Measurements from ENCODE around the gene SEMA6A.
A peak's percentile ranks its signal among the peaks of the same experiment; 100 is the strongest.

The SEMA6A gene

GRCh38 chr5:116574367-116575325 lies at the start of gene SEMA6A:
Gene SEMA6A, minus strand, starts transcription at chr5:116574823. Its CDS starts 69,879 bp downstream, at chr5:116504944.
- DNase-seq (ENCODE audit: low read depth in 2 of 2) = peak; percentile 23 to 60

- DNase-seq (ENCODE audit: low read depth in 2 of 2) = no peak
These were observed 47.9 kb upstream of the SEMA6A start for GRCh38 chr5:116622375-116623050.

- no peak for DNase-seq (ENCODE audit: low read depth in 2 of 2)
These were observed 47.0 kb upstream of the SEMA6A start for GRCh38 chr5:116621599-116621998.

- no peak for DNase-seq (ENCODE audit: low read depth in 2 of 2)
These were observed 42.3 kb upstream of the SEMA6A start for GRCh38 chr5:116616876-116617275.

GRCh38 chr5:116614603-116614920 lies 39.9 kb upstream of the SEMA6A start:
- no peak for DNase-seq (ENCODE audit: low read depth in 2 of 2)

- no peak for DNase-seq (ENCODE audit: low read depth in 2 of 2)
These were observed 38.8 kb upstream of the SEMA6A start for GRCh38 chr5:116613445-116613844.

GRCh38 chr5:116612431-116612830 lies 37.8 kb upstream of the SEMA6A start:
- DNase-seq (ENCODE audit: low read depth in 2 of 2) = no peak

GRCh38 chr5:116605310-116606070 lies 30.9 kb upstream of the SEMA6A start:
- no peak for DNase-seq (ENCODE audit: low read depth in 2 of 2)

- DNase-seq (ENCODE audit: low read depth in 2 of 2) = no peak
These were observed 30.2 kb upstream of the SEMA6A start for GRCh38 chr5:116604805-116605204.

- DNase-seq (ENCODE audit: low read depth in 2 of 2) = no peak
These were observed 26.3 kb upstream of the SEMA6A start for GRCh38 chr5:116600876-116601275.

GRCh38 chr5:116598911-116599310 lies 24.3 kb upstream of the SEMA6A start:
- no peak for DNase-seq (ENCODE audit: low read depth in 2 of 2)

GRCh38 chr5:116595498-116595897 lies 20.9 kb upstream of the SEMA6A start:
- DNase-seq (ENCODE audit: low read depth in 2 of 2) = no peak

- no peak for DNase-seq (ENCODE audit: low read depth in 2 of 2)
These were observed 18.7 kb upstream of the SEMA6A start for GRCh38 chr5:116593340-116593739.

- no peak for DNase-seq (ENCODE audit: low read depth in 2 of 2)
These were observed 10.6 kb upstream of the SEMA6A start for GRCh38 chr5:116585227-116585626.

GRCh38 chr5:116583862-116584222 lies 9.2 kb upstream of the SEMA6A start:
- DNase-seq (ENCODE audit: low read depth in 2 of 2) = no peak

GRCh38 chr5:116583085-116583861 lies 8.7 kb upstream of the SEMA6A start:
- DNase-seq (ENCODE audit: low read depth in 2 of 2) = no peak

GRCh38 chr5:116581910-116582309 lies 7.3 kb upstream of the SEMA6A start:
- no peak for DNase-seq (ENCODE audit: low read depth in 2 of 2)

GRCh38 chr5:116579144-116579543 lies 4.5 kb upstream of the SEMA6A start:
- no peak for DNase-seq (ENCODE audit: low read depth in 2 of 2)

GRCh38 chr5:116578676-116579075 lies 4.1 kb upstream of the SEMA6A start:
- no peak for DNase-seq (ENCODE audit: low read depth in 2 of 2)

- no peak for DNase-seq (ENCODE audit: low read depth in 2 of 2)
These were observed 2.6 kb upstream of the SEMA6A start for GRCh38 chr5:116577064-116577788.

All from activated CD4-positive, alpha-beta T cell treated with anti-CD3 and anti-CD28 coated beads for 24 hours (primary cell).